ENCODE results near the gene ARID3C.
A peak's percentile ranks its signal among the peaks of the same experiment; 100 is the strongest.

The ARID3C gene

DNA sequence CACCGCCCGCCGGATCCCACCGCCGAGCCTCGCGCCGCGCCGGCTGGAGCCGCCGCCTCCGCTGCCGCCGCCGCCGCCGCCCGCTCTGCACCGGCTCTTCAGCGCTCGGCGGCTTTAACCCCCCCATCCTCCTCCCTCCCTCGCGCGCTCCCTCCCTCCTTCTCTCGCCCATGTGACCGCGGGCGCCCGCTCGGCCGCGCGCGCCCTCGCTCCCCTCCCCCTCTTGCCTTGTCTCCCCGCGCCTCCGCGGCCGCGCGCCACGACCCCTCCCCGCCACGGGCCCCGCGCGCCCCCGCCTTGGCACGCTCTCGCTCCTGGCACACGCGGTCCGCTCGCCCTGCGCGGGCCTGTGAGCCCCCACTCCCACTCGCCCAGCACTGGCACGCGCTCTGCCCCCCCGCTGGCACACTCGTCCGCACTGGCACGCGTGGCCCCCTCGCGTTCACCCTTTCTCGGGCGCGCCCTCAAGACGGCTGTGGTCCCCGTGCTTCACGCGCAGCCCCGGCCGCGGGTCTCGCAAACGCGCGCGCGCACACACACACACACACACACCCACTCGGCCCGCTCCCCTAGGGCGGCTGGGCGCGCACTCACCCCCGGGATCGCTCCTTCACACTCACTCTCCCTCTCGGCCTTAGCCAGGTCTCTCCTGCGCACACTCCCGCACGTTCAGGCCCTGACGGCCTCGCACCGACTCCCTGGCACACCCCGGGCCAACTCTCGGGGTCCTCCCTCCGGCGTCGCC is 39.1 kb downstream of the ARID3C start, which contains the start of gene CNTFR:
CNTFR (minus strand) TSS at position 89 of the 745 bp plus-strand sequence. CDS start 20,743 bp downstream, outside the sequence.
- TF ChIP-seq, protein P1, sequence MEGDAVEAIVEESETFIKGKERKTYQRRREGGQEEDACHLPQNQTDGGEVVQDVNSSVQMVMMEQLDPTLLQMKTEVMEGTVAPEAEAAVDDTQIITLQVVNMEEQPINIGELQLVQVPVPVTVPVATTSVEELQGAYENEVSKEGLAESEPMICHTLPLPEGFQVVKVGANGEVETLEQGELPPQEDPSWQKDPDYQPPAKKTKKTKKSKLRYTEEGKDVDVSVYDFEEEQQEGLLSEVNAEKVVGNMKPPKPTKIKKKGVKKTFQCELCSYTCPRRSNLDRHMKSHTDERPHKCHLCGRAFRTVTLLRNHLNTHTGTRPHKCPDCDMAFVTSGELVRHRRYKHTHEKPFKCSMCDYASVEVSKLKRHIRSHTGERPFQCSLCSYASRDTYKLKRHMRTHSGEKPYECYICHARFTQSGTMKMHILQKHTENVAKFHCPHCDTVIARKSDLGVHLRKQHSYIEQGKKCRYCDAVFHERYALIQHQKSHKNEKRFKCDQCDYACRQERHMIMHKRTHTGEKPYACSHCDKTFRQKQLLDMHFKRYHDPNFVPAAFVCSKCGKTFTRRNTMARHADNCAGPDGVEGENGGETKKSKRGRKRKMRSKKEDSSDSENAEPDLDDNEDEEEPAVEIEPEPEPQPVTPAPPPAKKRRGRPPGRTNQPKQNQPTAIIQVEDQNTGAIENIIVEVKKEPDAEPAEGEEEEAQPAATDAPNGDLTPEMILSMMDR (IDR thresholded peaks at IDR 0.05): no peak
- no peaks in the 10 kb centered on the region for H3K36me3 ChIP-seq
- intact Hi-C loops (cut with DNase I; ENCODE audit: low total_unique reads): loop anchor here (5.0 kb wide), 3 partner anchors 43 to 258 kb away; no protein-coding TSS in a partner anchor
- H3K9me3 ChIP-seq: no peaks in the 10 kb centered on the region
- H3K27me3 ChIP-seq: peaks cover 0 to 73% of the 10 kb centered on the region in 2 donors
- DNase-seq: peak; percentile 54 to 75
- H3K4me3 ChIP-seq: peak within 1 kb of the TSS; percentile 49 to 54
- peaks cover 0 to 63% (median 48%) of the 10 kb centered on the region in 4 donors for H3K4me1 ChIP-seq
- peak within 1 kb of the TSS; percentile 16 to 33 for H3K27ac ChIP-seq

DNA sequence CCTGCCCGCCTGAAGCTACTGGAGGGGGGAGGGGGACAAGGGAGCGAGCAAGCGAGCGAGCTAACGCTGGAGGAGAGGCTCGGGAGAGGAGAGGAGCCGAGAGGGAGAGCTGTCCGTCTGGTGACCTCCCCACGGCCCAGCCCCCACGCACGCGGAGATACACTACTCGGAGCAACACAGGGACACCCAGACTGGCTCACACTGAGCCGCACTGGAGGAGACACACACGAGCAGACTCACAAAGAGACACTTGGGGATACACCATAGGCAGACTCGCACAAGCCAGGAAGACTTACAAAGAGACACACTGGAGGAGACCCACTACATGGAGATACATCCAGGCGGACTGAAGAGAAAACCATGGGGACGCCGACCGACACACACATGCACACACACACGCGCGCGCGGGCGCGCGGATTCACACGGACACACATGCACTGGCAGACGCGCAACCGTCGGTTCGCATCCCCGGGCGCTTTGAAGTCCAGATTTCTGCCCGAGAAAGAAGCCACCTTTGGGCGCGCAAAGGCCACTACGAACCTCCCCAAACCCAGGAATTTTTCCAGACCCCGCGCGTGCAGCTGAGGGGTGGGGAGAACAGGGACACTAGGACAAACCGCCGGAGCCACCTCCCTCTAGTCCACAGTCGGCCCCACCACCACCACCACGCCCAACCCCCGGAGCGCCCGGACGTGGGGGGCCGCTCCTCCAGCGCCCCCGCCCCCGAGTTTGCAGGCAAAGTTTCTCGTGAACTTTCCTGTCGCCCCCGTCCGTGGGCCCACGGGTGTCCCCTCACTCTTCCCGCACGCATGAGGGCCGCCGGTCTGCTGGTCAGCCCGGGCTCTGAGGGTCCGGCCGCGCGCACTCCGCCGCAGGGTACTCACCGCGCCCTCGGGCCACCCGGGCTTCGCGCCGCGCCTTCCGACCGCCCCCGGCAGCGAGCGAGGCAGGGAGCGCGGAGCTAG is 39.9 kb downstream of the ARID3C start:
- intact Hi-C loops (cut with DNase I; ENCODE audit: low total_unique reads): no loop called here
- peak in 1 of 2 donors; percentile 39 for DNase-seq
- no peaks in the 10 kb centered on the region for H3K36me3 ChIP-seq
- H3K27ac ChIP-seq: no peak overlapping the region
- H3K9me3 ChIP-seq: no peaks in the 10 kb centered on the region
- H3K4me1 ChIP-seq: peaks cover 0 to 56% (median 44%) of the 10 kb centered on the region in 4 donors
- TF ChIP-seq, protein P1 (IDR thresholded peaks at IDR 0.05): no peak
- peak overlapping the region; percentile 49 to 54 for H3K4me3 ChIP-seq
- peaks cover 0 to 77% of the 10 kb centered on the region in 2 donors for H3K27me3 ChIP-seq

DNA sequence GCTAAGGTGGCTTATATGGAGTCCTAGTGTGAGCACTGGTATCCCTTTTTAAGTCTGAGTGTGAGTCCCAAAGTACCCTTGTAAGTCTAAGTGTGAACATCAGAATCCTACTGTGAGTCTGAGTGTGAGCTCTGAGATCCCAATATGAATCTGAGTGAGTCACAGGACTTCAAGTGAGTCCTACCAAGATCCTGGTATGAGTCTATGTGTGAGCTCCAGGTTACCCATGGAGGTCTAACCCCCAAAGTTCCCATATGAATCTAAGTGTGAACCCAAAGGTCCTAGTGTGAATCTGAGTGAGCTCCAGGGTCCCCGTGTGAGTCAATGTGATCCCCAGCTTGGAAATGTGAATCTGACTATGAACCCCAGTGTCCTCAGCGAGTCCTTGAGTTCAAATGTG is 41.6 kb downstream of the ARID3C start:
- H3K4me3 ChIP-seq: no peak overlapping the region
- no peak overlapping the region for H3K27ac ChIP-seq
- peaks cover 0 to 39% (median 31%) of the 10 kb centered on the region in 4 donors for H3K4me1 ChIP-seq
- no peaks in the 10 kb centered on the region for H3K9me3 ChIP-seq
- TF ChIP-seq, protein P1 (IDR thresholded peaks at IDR 0.05): no peak
- DNase-seq: no peak
- no peaks in the 10 kb centered on the region for H3K36me3 ChIP-seq
- intact Hi-C loops (cut with DNase I; ENCODE audit: low total_unique reads): no loop called here
- peaks cover 0 to 87% of the 10 kb centered on the region in 2 donors for H3K27me3 ChIP-seq

DNA sequence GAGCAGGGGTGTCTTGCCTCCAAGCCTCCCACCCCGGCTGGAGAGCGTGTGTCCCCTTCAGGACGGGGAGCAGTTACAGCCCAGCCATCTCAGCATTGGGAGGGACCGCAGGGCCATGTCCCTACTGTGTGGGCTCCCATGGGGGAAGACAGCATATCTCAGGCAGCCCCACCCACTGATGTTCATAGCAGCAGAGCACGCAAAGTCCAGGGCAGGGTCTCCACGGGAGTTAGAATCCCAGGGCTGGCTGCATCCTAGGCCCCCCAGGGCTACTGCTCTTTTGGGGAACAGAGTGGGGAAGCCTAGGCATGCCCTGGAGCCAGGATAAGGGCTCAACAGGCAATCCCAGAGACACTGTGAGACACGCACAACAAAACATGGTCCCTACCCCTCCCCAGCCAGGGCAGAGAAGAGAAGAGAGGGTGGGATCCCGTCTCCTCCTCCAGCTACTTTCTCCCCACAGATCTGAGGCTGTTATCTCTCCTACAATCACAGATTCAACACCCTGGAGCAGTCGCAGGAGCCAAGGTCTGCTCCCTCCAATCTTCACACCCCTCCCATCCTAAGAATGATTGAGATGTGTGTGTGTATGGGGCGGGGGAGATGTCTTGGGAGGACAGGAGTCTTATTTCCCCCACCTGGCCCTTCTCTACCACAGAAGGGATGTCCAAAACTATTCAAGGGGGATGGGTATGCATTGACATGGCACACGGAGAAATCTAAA is 42.8 kb downstream of the ARID3C start:
- intact Hi-C loops (cut with DNase I; ENCODE audit: low total_unique reads): no loop called here
- H3K9me3 ChIP-seq: no peaks in the 10 kb centered on the region
- no peak overlapping the region for H3K27ac ChIP-seq
- H3K27me3 ChIP-seq: peaks cover 0 to 95% of the 10 kb centered on the region in 2 donors
- TF ChIP-seq, protein P1 (IDR thresholded peaks at IDR 0.05): no peak
- no peak overlapping the region for H3K4me3 ChIP-seq
- DNase-seq: no peak
- no peaks in the 10 kb centered on the region for H3K36me3 ChIP-seq
- H3K4me1 ChIP-seq: peaks cover 0 to 27% (median 24%) of the 10 kb centered on the region in 4 donors

DNA sequence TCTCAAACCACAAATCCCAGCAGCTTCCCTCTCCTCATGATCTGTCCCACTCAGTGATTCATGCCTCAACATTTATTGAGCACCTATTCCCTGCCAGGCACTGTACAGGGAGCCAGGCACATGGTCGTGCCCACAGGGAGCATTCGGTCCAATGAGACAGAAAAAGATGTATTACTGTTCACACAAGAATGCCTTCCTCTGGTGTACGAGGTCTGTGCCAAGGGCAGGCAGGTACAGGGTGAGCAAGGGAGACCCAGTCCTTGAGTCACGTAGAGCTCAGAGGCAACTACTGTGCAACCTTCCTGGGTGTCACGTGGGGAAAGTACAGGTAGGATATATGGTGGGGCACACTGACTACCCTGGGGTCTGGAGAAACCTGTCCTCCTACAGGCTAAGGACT is 43.9 kb downstream of the ARID3C start:
- no peak overlapping the region for H3K4me3 ChIP-seq
- peaks cover 0 to 16% (median 14%) of the 10 kb centered on the region in 4 donors for H3K4me1 ChIP-seq
- no peak for DNase-seq
- intact Hi-C loops (cut with DNase I; ENCODE audit: low total_unique reads): no loop called here
- H3K9me3 ChIP-seq: no peaks in the 10 kb centered on the region
- no peak overlapping the region for H3K27ac ChIP-seq
- TF ChIP-seq, protein P1 (IDR thresholded peaks at IDR 0.05): no peak
- H3K27me3 ChIP-seq: peaks cover 0 to 100% of the 10 kb centered on the region in 2 donors
- no peaks in the 10 kb centered on the region for H3K36me3 ChIP-seq

All from tibial artery (tissue), 4 donors.